GM12891 (cell line): ENCODE data around the gene NPIPB4.
"Not testable (repeated sequence)": the region's sequence is repeated elsewhere in the genome, so short reads cannot be mapped to it uniquely, and the experiment has no call there.

ENCODE experiments used
- POLR2A ChIP-seq: IDR thresholded peaks from 2 replicates; pipeline ENCODE4 v1.6.1; 2011; ENCODE audit warnings: low read depth, low read length, control low read depth
- POLR2AphosphoS5 ChIP-seq: IDR thresholded peaks from 2 replicates; pipeline ENCODE4 v1.6.1; 2011; ENCODE audit warnings: low read depth, low read length, control low read depth
- POU2F2 ChIP-seq: IDR thresholded peaks from 2 replicates; pipeline ENCODE4 v1.6.1; 2011; ENCODE audit warnings: low read depth, mild to moderate bottlenecking, control low read depth, low read length, moderate library complexity
- SPI1 ChIP-seq: IDR thresholded peaks from 2 replicates; pipeline ENCODE4 v1.6.1; 2011; ENCODE audit warnings: low read depth, low read length, control low read depth
- TAF1 ChIP-seq: IDR thresholded peaks from 2 replicates; pipeline ENCODE4 v1.6.1; 2011; ENCODE audit warnings: low read depth, low read length, control low read depth

GRCh38 chr16:21826067-21826706, 31.4 kb downstream of the NPIPB4 start:
- TF ChIP-seq POLR2A, POLR2AphosphoS5, TAF1, POU2F2, SPI1: not testable (repeated sequence)
